Tibial nerve (tissue), 4 donors: Measurements from ENCODE around the gene SYNE3. TPM values are rescaled to one million over a fixed set of nuclear protein-coding genes. Genes with fewer than 3 reads are reported as not detected.

Source experiments
- DNase-seq, 2 donors: peaks; one replicate each; pipeline ENCODE4 v3.0.0-alpha.2; 2019; ENCODE audit warnings: low spot score in 2 of 2
- H3K27ac ChIP-seq, 4 donors: fragments of 200-600 bp; sonication (generic) in 3 of 4; one replicate each; pipeline ENCODE4 v1.5.1; 2017 to 2019; ENCODE audit warnings: mild to moderate bottlenecking in 1 of 4
- H3K27me3 ChIP-seq, 2 donors: fragments of 200-600 bp; sonication (generic) in 1 of 2; one replicate each; pipeline versions ENCODE4 v1.5.1 to v1.6.0; 2017 to 2019
- H3K36me3 ChIP-seq, 3 donors: fragments of 200-600 bp; sonication (generic); one replicate each; pipeline ENCODE4 v1.5.1; 2018 to 2019
- H3K4me1 ChIP-seq, 4 donors: fragments of 200-600 bp; sonication (generic) in 3 of 4; one replicate each; pipeline ENCODE4 v1.5.1; 2017 to 2019
- H3K4me3 ChIP-seq, 4 donors: fragments of 200-600 bp; sonication (generic) in 3 of 4; one replicate each; pipeline ENCODE4 v1.5.1; 2017 to 2019; ENCODE audit warnings: mild to moderate bottlenecking in 1 of 4, moderate library complexity in 1 of 4
- H3K9me3 ChIP-seq, 4 donors: fragments of 200-600 bp; sonication (generic) in 3 of 4; one replicate each; pipeline ENCODE4 v1.5.1; 2017 to 2019
- EP300 ChIP-seq, 2 donors: sonication (generic); formaldehyde crosslinking; IDR thresholded peaks; one replicate each; pipeline ENCODE4 v1.6.1; 2017; ENCODE audit warnings: antibody characterized with exemption in 2 of 2, mild to moderate bottlenecking in 1 of 2
- POLR2A ChIP-seq, 2 donors: fragments of 450-650 bp; IDR thresholded peaks; one replicate each; pipeline ENCODE4 v1.6.1; 2017; ENCODE audit warnings: antibody characterized with exemption in 2 of 2, mild to moderate bottlenecking in 2 of 2, moderate library complexity in 2 of 2
- WGBS, 2 donors: methylation state at CpG; one replicate each; pipeline ENCODE4 v1.1.5; 2018; 5-methylcytosine and 5-hydroxymethylcytosine counted together
- total RNA-seq, 4 donors: library from RNA; depleted of rRNA; stranded (reverse); fragments of >200 nt; gene quantifications; one replicate each; pipeline ENCODE4 v1.1.0, GENCODE V29; 2016
- TF ChIP-seq, protein P1 (sequence below), 5 experiments: fragments of 200-600 bp in 3 of 5; fragments of 450-650 bp in 2 of 5; sonication (generic) in 3 of 5; IDR thresholded peaks; one replicate each; pipeline ENCODE4 v1.5.1; 2016 to 2019; ENCODE audit warnings: antibody characterized with exemption in 5 of 5, mild to moderate bottlenecking in 3 of 5, moderate library complexity in 2 of 5

Gene SYNE3
- total RNA-seq, 4 donors from 2014 or later, result 71.0 to 106 (median 87.5) TPM

DNA sequence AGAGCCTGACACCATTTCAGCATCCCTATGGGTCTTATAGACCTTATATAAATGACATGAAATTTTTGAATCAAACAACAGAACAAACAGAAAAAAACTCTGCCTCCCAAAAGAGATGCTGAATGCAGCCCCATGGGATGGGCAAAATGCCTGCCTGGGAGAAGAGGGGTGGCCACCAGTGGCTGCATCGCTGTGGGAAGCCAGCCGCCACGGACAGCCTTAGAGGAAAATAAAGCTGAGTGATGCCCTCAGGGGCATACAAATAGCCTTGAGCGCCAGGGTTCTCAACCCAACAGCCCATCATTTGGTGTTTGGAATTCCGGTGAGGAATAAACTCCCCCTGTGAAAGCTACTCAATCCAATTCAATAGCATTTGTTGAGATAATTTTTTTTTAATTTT lies 22.9 kb downstream of the SYNE3 start:
- Histone ChIP-seq H3K36me3 (no peaks in the 10 kb centered on the region), H3K27me3 (no peaks in the 10 kb centered on the region), H3K4me1 (peaks cover 0 to 95% (median 70%) of the 10 kb centered on the region in 4 donors), H3K4me3 (no peak overlapping the region), H3K27ac (peak overlapping the region in 2 of 4 donors; percentile 68 to 94), H3K9me3 (no peaks in the 10 kb centered on the region)
- no peak for TF ChIP-seq EP300 (IDR thresholded peaks at IDR 0.05)
- TF ChIP-seq POLR2A (IDR thresholded peaks at IDR 0.05), result no peak
- TF ChIP-seq, protein P1, sequence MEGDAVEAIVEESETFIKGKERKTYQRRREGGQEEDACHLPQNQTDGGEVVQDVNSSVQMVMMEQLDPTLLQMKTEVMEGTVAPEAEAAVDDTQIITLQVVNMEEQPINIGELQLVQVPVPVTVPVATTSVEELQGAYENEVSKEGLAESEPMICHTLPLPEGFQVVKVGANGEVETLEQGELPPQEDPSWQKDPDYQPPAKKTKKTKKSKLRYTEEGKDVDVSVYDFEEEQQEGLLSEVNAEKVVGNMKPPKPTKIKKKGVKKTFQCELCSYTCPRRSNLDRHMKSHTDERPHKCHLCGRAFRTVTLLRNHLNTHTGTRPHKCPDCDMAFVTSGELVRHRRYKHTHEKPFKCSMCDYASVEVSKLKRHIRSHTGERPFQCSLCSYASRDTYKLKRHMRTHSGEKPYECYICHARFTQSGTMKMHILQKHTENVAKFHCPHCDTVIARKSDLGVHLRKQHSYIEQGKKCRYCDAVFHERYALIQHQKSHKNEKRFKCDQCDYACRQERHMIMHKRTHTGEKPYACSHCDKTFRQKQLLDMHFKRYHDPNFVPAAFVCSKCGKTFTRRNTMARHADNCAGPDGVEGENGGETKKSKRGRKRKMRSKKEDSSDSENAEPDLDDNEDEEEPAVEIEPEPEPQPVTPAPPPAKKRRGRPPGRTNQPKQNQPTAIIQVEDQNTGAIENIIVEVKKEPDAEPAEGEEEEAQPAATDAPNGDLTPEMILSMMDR (IDR thresholded peaks at IDR 0.05), result no peak
- WGBS, 2 donors, result 74 to 84% methylated on average over 5 of the region's 5 CpGs
- no peak for DNase-seq

DNA sequence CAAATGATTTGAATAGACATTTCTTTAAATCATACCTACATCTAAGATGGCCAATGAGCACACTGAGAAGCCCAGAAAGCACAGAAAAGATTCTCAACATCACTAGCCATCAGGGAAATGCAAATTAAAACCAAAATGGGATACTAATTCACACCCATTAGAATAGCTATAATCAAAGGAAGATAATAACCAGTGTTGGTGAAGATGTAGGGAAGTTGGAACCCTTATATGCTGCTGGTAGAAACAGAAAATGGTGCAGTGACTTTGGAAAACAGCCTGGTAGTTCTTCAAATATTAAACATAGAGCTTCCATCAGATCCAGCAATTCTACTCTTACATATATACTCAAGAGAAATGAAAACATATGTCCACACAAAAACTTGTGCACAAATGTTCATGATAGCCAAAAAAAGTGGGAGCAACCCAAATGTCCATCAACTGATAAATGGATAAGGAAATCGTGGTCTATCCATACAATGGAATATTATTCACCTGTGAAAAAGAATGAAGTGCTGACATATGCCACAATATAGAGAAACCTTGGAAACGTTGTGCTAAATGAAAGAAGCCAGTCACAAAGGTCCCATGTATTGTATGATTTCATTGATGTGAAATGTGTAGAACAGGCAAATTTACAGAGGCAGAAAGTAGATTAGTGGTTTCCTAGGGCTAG lies 24.4 kb downstream of the SYNE3 start:
- TF ChIP-seq POLR2A (IDR thresholded peaks at IDR 0.05), result no peak
- TF ChIP-seq, protein P1 (IDR thresholded peaks at IDR 0.05), result no peak
- TF ChIP-seq EP300 (IDR thresholded peaks at IDR 0.05), result no peak
- Histone ChIP-seq H3K4me3 (no peak overlapping the region), H3K36me3 (no peaks in the 10 kb centered on the region), H3K4me1 (peaks cover 0 to 95% (median 71%) of the 10 kb centered on the region in 4 donors), H3K9me3 (no peaks in the 10 kb centered on the region), H3K27ac (peak overlapping the region in 3 of 4 donors; percentile 76 to 96 (median 94)), H3K27me3 (no peaks in the 10 kb centered on the region)
- no peak for DNase-seq
- WGBS, 2 donors, result 71 to 79% methylated on average over 2 of the region's 2 CpGs

- peaks cover 0 to 95% (median 67%) of the 10 kb centered on the region in 4 donors for H3K4me1 ChIP-seq
- no peaks in the 10 kb centered on the region for H3K9me3 ChIP-seq
- no peaks in the 10 kb centered on the region for H3K36me3 ChIP-seq
- TF ChIP-seq EP300 (IDR thresholded peaks at IDR 0.05) (no peak), POLR2A (IDR thresholded peaks at IDR 0.05) (no peak)
- TF ChIP-seq, protein P1 (IDR thresholded peaks at IDR 0.05), result no peak
- H3K4me3 ChIP-seq, result no peak overlapping the region
- DNase-seq, result peak; percentile 59 to 67
- H3K27ac ChIP-seq, result peak overlapping the region; percentile 35 to 96 (median 85)
- 49 to 71% methylated on average over 10 of the region's 10 CpGs for WGBS, 2 donors
- H3K27me3 ChIP-seq, result no peaks in the 10 kb centered on the region
These were observed 25.6 kb downstream of the SYNE3 start for GRCh38 chr14:95490727-95491451.

DNA sequence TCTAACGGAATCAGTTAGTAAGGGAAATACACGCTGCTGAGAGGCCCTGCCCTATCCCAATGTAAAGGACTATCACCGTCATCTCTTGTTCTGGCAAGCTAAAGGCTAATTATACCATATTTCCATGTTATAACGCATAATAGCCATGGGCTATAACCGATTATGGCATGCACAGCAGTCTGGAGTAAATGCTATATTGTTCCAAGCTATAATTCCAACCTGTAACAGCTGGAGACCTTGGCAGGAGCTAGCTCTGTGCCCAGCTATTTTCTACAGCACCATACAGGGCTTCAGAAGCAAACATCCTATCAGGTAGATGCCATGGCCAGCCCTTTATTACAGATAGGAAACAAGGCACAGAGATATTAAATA lies 26.3 kb downstream of the SYNE3 start:
- Histone ChIP-seq H3K27ac (peak overlapping the region; percentile 74 to 96 (median 85)), H3K36me3 (no peaks in the 10 kb centered on the region), H3K9me3 (no peaks in the 10 kb centered on the region), H3K4me1 (peaks cover 0 to 95% (median 65%) of the 10 kb centered on the region in 4 donors), H3K27me3 (no peaks in the 10 kb centered on the region), H3K4me3 (no peak overlapping the region)
- DNase-seq, result no peak
- TF ChIP-seq POLR2A (IDR thresholded peaks at IDR 0.05), result no peak
- TF ChIP-seq EP300 (IDR thresholded peaks at IDR 0.05), result no peak
- TF ChIP-seq, protein P1 (IDR thresholded peaks at IDR 0.05), result no peak
- WGBS, 2 donors, result 88 to 94% methylated on average over 5 of the region's 5 CpGs
